HG03378 (cell line): ENCODE results near the gene JOSD1.

Source experiments
- ATAC-seq: cut with Tn5 transposase; IDR thresholded peaks from one replicate; pipeline ENCODE4 v1.9.1; 2021; ENCODE audit warnings: mild to moderate bottlenecking, moderate library complexity; ENCODE audit not compliant: unreplicated experiment

The JOSD1 gene

DNA sequence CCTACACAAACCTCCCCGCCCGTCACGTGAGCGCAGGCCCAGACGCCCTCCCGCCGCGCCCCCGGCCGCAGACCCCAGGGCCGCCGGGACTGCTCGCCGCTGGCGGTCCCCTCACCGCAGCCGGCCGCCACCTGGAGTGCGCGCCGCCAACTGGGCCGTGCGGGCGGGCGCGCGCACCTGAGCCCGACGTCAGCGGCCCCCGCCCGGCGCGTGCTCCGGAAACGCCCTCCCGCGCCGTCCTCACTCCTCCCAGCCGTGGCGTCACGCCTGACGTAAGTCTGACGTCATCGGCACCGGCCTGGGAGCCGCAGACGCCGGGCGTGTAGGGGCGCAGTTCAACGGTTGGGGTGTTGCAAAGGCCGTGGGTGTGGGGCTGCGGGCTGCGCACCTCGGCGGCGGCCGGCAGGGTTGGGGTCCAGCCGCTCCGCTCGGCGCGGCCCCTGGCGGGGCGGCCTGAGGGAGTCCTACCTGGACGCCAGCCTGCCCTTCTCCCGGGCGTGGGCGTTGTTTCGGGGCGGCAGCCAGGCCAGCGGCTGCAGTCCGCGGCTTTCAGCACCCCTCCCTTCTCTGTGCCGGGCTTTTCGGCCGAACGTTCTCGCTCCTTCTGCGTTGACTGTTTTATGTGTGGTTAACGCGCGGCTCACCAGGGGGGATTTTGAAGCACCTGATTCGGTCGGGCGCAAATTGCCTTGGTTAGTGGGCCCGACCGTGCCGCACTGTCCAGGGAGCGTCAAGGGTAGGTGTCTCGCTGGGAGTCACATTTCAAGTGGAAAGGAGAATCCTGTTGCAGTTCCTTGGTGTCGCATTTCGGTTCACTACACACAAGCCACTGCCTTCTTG is at the start of gene JOSD1:
Gene JOSD1 (minus strand): TSS at position 155 of the 840 bp plus-strand sequence. CDS start 956 bp downstream, outside the sequence.
- peak; percentile 13 for ATAC-seq

DNA sequence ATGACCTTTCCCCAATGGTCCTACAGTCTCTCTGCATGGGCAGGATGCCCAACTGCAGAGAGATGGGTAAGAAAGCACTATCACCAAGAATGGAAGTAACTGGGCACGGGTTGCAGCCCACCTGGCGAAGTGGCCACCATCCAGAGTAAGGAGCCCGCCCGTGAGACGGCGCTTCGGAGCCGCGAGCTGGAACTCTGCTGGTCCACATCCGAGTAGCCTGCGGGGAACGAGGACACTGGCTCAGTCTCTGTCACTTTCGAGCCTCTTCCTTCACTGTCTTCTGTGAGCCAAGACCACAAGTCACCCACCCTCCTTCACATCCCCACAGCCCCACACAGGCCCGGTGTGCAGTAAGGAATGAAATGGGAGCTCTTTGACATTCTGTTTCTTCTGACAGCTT is 49.4 kb upstream of the JOSD1 start:
- ATAC-seq = no peak

DNA sequence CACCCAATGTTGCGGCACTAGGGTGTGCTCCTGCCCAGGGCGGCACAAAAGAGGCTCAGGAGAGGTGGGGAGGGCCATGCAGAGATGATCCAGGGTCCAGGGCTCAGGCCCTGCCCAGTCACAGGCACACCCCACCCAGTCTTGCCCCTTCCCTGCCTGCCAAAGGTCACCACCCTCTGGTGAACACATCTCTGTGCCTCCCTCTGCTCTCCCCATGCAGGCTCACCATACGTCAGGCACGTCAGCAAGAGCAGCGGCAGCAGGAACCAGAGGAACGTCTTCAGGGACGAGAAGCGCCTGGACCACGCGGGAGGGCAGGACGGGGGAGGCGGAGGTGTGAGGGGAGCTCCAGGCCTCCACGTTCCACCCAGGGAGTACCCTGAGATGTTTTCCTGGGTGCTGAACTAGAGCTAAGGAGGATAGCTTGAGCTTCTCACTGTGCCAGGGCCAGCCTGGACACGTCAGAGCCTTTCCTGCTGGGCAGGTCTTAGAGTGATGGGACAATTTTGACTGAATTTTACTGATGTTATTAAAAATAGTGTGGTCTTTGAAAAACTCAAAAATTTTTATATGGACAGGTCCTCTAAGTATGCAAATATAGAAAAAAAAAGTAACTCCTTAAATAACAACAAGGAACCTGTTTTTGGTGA is 47.9 kb upstream of the JOSD1 start:
- no peak for ATAC-seq

DNA sequence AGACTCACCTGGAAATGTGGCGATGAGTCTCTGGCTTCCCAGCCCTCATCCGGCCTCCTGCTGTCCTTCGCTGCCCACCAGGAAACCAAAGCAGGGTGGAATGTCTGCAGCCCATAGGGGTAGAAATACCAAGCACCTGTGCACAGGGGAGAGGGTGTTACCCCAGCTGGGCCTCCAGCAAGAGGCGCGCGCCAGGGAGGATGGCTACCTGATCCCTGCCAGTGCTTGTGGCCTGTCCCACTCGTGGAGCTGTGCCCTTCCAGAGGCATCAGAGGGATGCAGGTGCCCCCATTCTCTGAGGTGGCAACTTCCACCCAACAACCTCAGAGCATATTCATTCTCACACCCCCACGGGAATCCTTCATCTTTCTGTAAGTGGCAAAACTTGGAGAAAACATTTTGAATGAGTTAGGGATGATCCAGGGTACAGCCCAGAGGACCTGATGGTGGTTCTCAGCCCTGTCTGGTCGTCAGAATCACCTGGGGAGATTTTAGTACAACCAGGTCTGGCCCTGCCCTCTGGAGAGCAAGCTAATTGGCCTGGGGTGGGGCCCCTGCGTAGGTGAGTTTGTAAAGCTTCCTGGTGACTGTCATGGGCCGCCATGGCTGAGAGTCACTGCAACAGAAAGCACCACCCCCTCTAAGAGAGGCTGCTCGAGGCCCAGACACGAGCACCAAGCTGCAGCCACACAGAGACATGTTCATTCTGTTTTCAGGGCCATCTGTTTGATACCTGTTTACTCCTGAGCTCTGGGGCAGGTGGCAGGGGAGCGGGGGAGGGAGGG is 45.1 kb upstream of the JOSD1 start:
- ATAC-seq = no peak

GRCh38 chr22:38744981-38745380 is 44.2 kb upstream of the JOSD1 start:
- ATAC-seq = no peak

- no peak for ATAC-seq
Measured at GRCh38 chr22:38742176-38742942, 41.6 kb upstream of the JOSD1 start.

- no peak for ATAC-seq
Measured at GRCh38 chr22:38741576-38741975, 40.8 kb upstream of the JOSD1 start.

DNA sequence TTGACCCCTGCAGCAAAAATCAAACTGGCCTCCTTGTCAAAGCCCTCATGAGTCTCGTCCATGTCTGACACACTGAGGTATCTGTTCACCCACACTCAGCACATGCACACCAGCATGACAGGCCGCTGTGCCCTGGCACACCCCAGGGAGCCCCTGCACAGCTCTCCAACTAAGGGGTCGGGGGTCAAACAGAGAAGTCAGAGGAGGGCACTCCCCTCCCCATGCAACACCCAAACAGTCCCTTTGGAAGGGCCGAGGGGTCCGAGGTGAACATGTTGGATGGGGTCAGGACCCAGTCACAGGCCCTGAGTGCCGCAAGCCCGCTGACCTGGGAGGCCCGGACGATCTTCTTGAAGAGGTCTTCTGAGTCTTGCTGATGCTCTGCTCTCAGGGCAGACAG is 40.4 kb upstream of the JOSD1 start:
- ATAC-seq = no peak

DNA sequence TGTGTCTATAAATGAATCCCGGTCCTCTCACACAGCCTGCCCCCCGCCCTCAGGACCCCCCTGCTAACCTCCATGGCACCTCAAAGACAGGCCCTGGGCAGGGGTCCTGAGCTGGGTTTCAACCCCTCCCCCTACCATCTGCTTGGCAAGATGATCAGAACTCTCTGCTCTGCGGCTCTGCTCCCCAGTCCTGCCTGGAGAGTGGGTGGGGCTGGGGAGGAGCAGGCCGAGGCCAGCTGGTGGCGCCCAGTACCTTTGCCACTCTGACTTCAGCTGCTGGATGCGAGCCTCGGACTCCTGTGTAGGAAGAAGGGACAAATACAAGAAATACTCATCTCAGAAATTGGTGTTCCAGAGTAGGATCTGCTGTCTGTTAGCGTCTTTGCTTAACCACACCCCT is 40.0 kb upstream of the JOSD1 start:
- ATAC-seq = no peak

GRCh38 chr22:38740116-38740723 is 39.5 kb upstream of the JOSD1 start:
- ATAC-seq = no peak

GRCh38 chr22:38739300-38740055 is 38.7 kb upstream of the JOSD1 start:
- no peak for ATAC-seq

DNA sequence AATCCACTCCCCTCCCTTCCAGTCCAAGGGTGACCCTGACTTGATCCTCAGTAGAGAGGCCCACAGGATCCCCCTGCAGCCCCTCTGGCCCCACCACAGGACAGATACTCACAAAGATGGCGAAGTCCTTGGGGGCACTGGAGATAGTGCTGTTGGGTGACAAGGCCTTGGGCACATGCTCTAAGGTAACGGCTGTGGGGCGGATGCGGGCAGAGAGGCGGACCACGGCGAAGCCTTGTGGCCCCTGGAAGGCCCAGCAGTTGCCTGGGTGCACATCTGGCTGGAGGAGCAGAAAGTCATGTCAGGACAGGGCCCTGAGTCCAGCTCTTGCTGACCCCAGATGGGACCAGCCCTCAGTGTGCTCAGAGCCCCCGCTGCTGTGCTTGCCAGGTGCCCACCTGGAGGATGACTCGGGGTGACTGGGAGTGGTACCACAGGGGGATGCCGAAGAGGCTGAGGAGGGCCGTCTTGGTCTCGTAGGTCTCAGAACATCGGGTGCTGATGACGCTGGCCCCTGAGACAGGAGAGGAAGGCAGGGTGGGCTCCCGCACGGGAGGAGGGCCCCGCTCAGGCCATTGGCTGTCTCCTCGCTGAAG is 37.8 kb upstream of the JOSD1 start:
- ATAC-seq = no peak

GRCh38 chr22:38737302-38738060 is 36.7 kb upstream of the JOSD1 start:
- ATAC-seq = no peak

GRCh38 chr22:38736257-38736570 is 35.5 kb upstream of the JOSD1 start:
- no peak for ATAC-seq

DNA sequence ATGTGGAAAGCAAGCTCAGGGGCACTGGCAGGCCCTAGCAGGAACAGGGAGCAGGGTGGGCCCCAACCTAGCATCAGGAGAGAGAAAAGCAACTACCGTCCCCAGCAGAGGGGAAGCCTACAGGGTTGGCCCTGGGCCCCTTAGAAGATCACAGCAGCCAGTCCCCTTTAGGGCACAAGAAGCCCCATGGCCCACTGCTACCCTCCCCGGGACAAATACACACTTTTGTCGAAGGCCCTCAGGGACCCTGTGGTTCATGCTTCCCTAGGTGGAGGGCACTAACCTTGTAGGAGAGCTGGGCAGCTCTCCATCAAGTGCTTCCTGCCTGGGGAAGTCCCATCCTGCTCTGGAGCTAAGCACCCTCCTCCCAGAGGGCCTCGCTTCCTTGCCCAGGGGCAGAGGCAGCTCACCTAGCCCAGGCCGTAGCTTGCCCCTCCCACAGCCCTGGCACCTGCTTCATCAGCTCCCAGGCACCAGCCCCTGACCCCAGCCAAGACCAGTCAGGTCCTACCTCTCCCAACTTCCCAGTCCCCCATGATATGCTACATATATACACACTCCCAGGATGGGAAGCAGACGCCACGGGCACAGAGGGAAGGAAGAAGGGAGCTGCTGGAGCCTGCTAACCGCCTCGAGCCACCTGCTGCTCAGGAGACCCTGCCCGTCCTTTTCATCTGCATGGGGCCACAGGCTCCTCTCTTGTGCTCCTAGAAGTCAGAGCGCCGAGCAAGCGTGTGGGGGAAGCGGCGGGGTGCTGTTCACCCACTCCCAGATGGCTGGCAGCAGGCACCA is 34.9 kb upstream of the JOSD1 start:
- no peak for ATAC-seq

DNA sequence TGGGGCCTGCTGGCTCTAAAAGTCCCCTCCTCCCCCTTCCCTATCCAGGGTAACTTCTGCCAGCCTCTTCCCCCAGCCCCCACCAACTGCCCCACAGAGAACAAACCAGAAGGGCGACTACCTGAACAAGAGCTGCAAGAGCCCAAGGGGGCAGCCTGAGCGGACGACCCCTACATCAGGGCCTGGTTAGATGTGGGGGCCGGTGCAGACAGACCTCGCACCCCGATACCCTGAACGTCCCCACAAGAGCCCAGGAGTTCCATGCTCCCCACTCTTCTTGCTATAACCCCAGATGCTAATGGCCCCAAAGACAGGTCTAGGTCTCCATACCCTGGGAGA is 34.4 kb upstream of the JOSD1 start:
- ATAC-seq = no peak

GRCh38 chr22:38734421-38735100 is 33.8 kb upstream of the JOSD1 start:
- ATAC-seq = no peak
